OCI-LY7 (cell line): ENCODE results near the gene TFB1M. TPM values are rescaled to one million over a fixed set of nuclear protein-coding genes. Genes with fewer than 3 reads are reported as not detected.

Experiments used
- BruUV-seq: library from RNA; stranded (reverse); fragments of 400-500 nt; replicated peaks from 2 replicates; lab custom pipeline; 2021; lab: Mats Ljungman, UMichigan
- CTCF ChIA-PET: fragments of 300-600 bp; sonication (Branson Sonifier 250); formaldehyde crosslinking; loops from one replicate; lab custom pipeline; 2022; ENCODE audit warnings: antibody characterized with exemption; ENCODE audit not compliant: unreplicated experiment; lab: Charles Lee
- POLR2A ChIA-PET: fragments of 300-600 bp; sonication (Branson Sonifier 250); formaldehyde crosslinking; loops from one replicate; lab custom pipeline; 2022; ENCODE audit warnings: antibody characterized with exemption; lab: Charles Lee
- DNase-seq: peaks from one replicate; pipeline ENCODE4 v3.0.0-alpha.2; 2015; ENCODE audit warnings: low spot score
- H2AFZ ChIP-seq: fragments of 200-600 bp; sonication (generic), shearing (Covaris generic); 2 replicates; pipeline ENCODE4 v1.6.1; 2014; ENCODE audit warnings: mild to moderate bottlenecking, antibody characterized with exemption, low read length, moderate library complexity
- H3K27ac ChIP-seq: fragments of 200-600 bp; sonication (generic); 2 replicates; pipeline ENCODE4 v1.5.1; 2014; ENCODE audit warnings: mixed run types, low read depth, mild to moderate bottlenecking, moderate library complexity, low read length, inconsistent platforms; ENCODE audit not compliant: poor library complexity, severe bottlenecking
- H3K36me3 ChIP-seq: fragments of 200-600 bp; sonication (generic); 2 replicates; pipeline ENCODE4 v1.6.1; 2014; ENCODE audit warnings: mild to moderate bottlenecking, antibody characterized with exemption, low read length, moderate library complexity, mixed read lengths; ENCODE audit not compliant: insufficient read depth
- H3K4me1 ChIP-seq: fragments of 200-600 bp; sonication (generic); 2 replicates; pipeline ENCODE4 v1.5.1; 2014; ENCODE audit warnings: mild to moderate bottlenecking, low read length; ENCODE audit not compliant: insufficient read depth, poor library complexity, severe bottlenecking
- H3K4me2 ChIP-seq: fragments of 200-600 bp; sonication (generic); 2 replicates; pipeline ENCODE4 v1.6.1; 2014; ENCODE audit warnings: mild to moderate bottlenecking, low read length
- H3K4me3 ChIP-seq: fragments of 200-600 bp; sonication (generic); 2 replicates; pipeline ENCODE4 v1.5.1; 2014; ENCODE audit warnings: mild to moderate bottlenecking, low read depth, low read length; ENCODE audit not compliant: poor library complexity, severe bottlenecking
- H3K79me2 ChIP-seq: fragments of 200-600 bp; sonication (generic); 2 replicates; pipeline ENCODE4 v1.6.1; 2016; ENCODE audit warnings: low read depth, mild to moderate bottlenecking, low read length, moderate library complexity, mixed read lengths; ENCODE audit not compliant: insufficient read depth
- H3K9me2 ChIP-seq: fragments of 200-600 bp; sonication (generic); 2 replicates; pipeline ENCODE4 v1.6.1; 2016; ENCODE audit warnings: mild to moderate bottlenecking, low read length, mixed read lengths; ENCODE audit not compliant: insufficient read depth
- H3K9me3 ChIP-seq: fragments of 200-600 bp; sonication (generic); 2 replicates; pipeline ENCODE4 v1.6.1; 2014; ENCODE audit warnings: mild to moderate bottlenecking, mixed run types, low read length, mixed read lengths
- H4K20me1 ChIP-seq: fragments of 200-600 bp; sonication (generic); 2 replicates; pipeline ENCODE4 v1.6.1; 2014; ENCODE audit warnings: mild to moderate bottlenecking, antibody characterized with exemption, low read length, moderate library complexity, mixed read lengths; ENCODE audit not compliant: insufficient read depth
- EZH2phosphoT487 ChIP-seq: fragments of 200-600 bp; sonication (generic); IDR thresholded peaks from 2 replicates; pipeline ENCODE4 v1.6.1; 2018; ENCODE audit warnings: low read depth, borderline replicate concordance, mild to moderate bottlenecking, mixed run types, antibody characterized with exemption, low read length, moderate library complexity, mixed read lengths
- intact Hi-C: fragments of 100-400 bp; cut with micrococcal nuclease; formaldehyde crosslinking; loops from one replicate; pipeline ENCODE4 v1.10.0; 2022; ENCODE audit not compliant: unreplicated experiment
- total RNA-seq, 2 experiments: library from RNA; depleted of rRNA in 1 of 2; stranded (reverse); fragments of >200 nt in 1 of 2; shearing (Covaris generic) in 1 of 2; gene quantifications; 2 replicates each; pipeline ENCODE4 v1.2.3, GENCODE V29; 2014 to 2022
- TF ChIP-seq, protein P1 (sequence below): fragments of 200-600 bp; sonication (generic); conservative IDR thresholded peaks from 2 replicates; pipeline ENCODE4 v1.5.1; 2014; ENCODE audit warnings: mild to moderate bottlenecking, antibody characterized with exemption, low read length, moderate library complexity, mixed read lengths

TFB1M gene
- total RNA-seq, 2 experiments from 2014 or later = 34.8 to 62.8 TPM

DNA sequence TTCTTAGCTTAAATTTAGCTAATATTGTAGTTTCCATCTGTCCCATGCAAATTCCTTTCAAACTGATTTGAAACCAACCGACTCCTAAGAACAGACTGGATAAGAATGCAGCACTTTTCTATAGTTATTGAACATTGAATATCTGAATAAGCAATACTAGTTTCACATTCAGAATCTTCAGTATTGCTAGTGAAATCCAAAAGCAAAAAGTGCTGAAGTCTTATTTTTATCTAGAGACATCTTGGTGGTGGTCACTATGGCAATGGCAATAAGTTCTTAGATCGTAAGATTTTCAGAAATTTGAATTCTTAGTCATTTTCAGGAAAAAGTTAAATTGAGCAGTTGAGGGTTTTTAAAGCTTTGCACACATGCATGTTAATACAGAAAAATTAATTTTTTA, 2.7 kb downstream of the TFB1M start:
- Histone ChIP-seq H3K36me3 (peaks cover 59% of the 10 kb centered on the region), H3K4me1 (peaks cover 28% of the 10 kb centered on the region), H3K27ac (no peak overlapping the region), H3K4me3 (no peak overlapping the region), H4K20me1 (no peaks in the 10 kb centered on the region), H3K9me3 (no peaks in the 10 kb centered on the region), H2AFZ (no peak overlapping the region), H3K4me2 (no peak overlapping the region), H3K9me2 (no peaks in the 10 kb centered on the region), H3K79me2 (peaks cover 27% of the 10 kb centered on the region; the same call in 1 of the 2 replicates)
- intact Hi-C loops = loop anchor here (10.0 kb wide), 1 partner anchor 1383 kb away; no protein-coding TSS in a partner anchor
- CTCF ChIA-PET = no interaction called here
- DNase-seq = no peak
- POLR2A ChIA-PET = interaction anchor here (0.7 to 1.6 kb wide), 5 partner anchors 11 to 404 kb away, joined by 3 to 5 read pairs (median 3); no protein-coding TSS in a partner anchor
- no TSS peak for BruUV-seq
- TF ChIP-seq, protein P1, sequence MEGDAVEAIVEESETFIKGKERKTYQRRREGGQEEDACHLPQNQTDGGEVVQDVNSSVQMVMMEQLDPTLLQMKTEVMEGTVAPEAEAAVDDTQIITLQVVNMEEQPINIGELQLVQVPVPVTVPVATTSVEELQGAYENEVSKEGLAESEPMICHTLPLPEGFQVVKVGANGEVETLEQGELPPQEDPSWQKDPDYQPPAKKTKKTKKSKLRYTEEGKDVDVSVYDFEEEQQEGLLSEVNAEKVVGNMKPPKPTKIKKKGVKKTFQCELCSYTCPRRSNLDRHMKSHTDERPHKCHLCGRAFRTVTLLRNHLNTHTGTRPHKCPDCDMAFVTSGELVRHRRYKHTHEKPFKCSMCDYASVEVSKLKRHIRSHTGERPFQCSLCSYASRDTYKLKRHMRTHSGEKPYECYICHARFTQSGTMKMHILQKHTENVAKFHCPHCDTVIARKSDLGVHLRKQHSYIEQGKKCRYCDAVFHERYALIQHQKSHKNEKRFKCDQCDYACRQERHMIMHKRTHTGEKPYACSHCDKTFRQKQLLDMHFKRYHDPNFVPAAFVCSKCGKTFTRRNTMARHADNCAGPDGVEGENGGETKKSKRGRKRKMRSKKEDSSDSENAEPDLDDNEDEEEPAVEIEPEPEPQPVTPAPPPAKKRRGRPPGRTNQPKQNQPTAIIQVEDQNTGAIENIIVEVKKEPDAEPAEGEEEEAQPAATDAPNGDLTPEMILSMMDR = no peak
- TF ChIP-seq EZH2phosphoT487 = no peak

DNA sequence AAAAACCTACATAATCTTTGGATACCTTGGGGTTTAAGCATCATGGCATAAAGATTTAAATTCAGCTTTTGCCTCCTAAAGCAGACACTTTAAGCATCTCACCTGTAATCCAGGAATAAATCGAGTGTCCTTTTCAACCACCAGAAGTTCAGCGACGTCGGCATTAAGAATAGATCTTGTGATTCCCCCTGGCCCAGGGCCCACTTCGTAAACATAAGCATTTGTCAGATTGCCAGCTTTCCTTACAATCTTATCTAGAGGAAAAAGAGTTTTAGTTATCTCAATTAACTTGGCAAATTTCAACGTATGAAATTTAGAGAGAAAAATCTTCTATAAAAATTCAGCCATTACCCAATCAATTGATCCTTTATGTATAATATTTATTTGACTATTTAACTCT, 3.2 kb downstream of the TFB1M start:
- Histone ChIP-seq H3K36me3 (peaks cover 64% of the 10 kb centered on the region), H3K4me3 (no peak overlapping the region), H3K79me2 (peaks cover 30% of the 10 kb centered on the region; the same call in 1 of the 2 replicates), H2AFZ (no peak overlapping the region), H3K9me3 (no peaks in the 10 kb centered on the region), H3K27ac (no peak overlapping the region), H3K4me1 (peaks cover 26% of the 10 kb centered on the region), H3K4me2 (no peak overlapping the region), H4K20me1 (no peaks in the 10 kb centered on the region), H3K9me2 (no peaks in the 10 kb centered on the region)
- ChIA-PET CTCF (no interaction called here), POLR2A (interaction anchor here (0.7 to 1.6 kb wide), 11 partner anchors 10 to 960 kb away, joined by 3 to 5 read pairs (median 3); no protein-coding TSS in a partner anchor)
- TF ChIP-seq, protein P1 = no peak
- TF ChIP-seq EZH2phosphoT487 = no peak
- intact Hi-C loops = loop anchor here (10.0 kb wide), 1 partner anchor 1384 kb away; no protein-coding TSS in a partner anchor
- BruUV-seq = no TSS peak
- no peak for DNase-seq

DNA sequence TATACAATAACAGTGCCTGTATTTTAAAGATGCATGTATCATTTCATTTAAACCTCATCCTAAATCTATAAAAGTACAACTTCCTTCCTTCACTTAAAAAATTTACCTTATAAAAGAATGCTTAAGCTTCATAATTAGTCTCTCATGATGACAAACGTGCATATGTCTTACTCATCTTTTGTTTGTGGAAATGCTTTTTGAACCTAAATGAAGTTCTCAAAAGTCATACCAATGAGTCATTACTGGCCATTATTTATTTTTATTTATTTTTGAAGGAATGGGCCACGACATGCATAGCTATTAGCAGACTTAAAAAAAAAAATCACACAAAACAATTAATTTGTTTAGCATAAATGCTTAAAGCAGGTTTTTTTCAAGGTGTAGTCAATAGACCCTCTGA, 3.7 kb downstream of the TFB1M start:
- H3K4me2 ChIP-seq = no peak overlapping the region
- intact Hi-C loops = loop anchor here (10.0 kb wide), 1 partner anchor 1384 kb away; no protein-coding TSS in a partner anchor
- POLR2A ChIA-PET = interaction anchor here (0.7 to 1.6 kb wide), 10 partner anchors 10 to 960 kb away, joined by 3 to 5 read pairs (median 3); no protein-coding TSS in a partner anchor
- CTCF ChIA-PET = no interaction called here
- peaks cover 34% of the 10 kb centered on the region; the same call in 1 of the 2 replicates for H3K79me2 ChIP-seq
- no peak overlapping the region for H3K4me3 ChIP-seq
- H3K36me3 ChIP-seq = peaks cover 68% of the 10 kb centered on the region
- BruUV-seq = no TSS peak
- TF ChIP-seq EZH2phosphoT487 = no peak
- TF ChIP-seq, protein P1 = no peak
- no peak overlapping the region for H3K27ac ChIP-seq
- H3K9me2 ChIP-seq = no peaks in the 10 kb centered on the region
- peaks cover 21% of the 10 kb centered on the region for H3K4me1 ChIP-seq
- no peaks in the 10 kb centered on the region for H3K9me3 ChIP-seq
- no peaks in the 10 kb centered on the region for H4K20me1 ChIP-seq
- DNase-seq = no peak
- no peak overlapping the region for H2AFZ ChIP-seq
